NCI-H748 treated with DMSO at 0.1 percent for 48 hours (cell line): Measurements from ENCODE around the gene TAPT1.

Experiments used
- DNase-seq: peaks from one replicate; lab custom pipeline; 2025; lab: John Stamatoyannopoulos, UW

TAPT1 gene

DNA sequence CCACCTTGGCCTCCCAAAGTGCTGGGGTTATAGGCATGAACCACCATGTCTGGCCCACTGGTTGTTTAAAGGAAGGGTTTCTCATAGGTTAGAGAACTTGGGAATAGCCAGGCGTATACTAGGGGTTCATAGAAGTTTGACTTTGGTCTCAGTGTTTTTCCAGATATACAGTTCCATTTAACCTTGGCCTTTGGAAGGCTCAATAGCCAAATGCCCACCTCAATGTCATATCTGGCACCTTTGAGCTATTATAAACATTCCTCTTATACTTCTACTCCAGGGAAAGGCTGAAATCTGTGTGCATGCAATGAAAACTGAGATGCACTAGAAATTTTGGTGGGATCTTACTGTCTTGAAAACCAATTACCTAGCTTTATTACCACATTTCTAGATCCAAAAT is 95.0 kb downstream of the TAPT1 start:
- DNase-seq: no peak

DNA sequence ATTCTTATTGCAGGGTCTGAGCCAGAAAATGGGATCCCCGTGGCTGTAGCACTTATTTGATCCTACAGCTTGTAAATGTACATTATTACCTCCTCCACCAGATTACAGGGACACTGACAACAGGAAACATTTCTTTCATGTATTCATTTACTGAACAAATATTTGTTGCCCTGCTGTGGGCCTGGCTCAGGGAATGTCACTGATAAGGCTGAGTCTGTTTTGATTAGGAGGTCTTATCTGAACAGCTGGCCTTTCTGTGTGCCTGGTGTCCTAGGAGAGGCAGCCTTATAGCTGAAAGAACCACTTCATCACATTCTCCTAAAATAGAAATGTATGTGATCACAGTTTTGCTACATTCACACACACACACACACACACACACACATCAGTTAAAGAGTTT is 96.9 kb downstream of the TAPT1 start:
- DNase-seq: peak; percentile 81

DNA sequence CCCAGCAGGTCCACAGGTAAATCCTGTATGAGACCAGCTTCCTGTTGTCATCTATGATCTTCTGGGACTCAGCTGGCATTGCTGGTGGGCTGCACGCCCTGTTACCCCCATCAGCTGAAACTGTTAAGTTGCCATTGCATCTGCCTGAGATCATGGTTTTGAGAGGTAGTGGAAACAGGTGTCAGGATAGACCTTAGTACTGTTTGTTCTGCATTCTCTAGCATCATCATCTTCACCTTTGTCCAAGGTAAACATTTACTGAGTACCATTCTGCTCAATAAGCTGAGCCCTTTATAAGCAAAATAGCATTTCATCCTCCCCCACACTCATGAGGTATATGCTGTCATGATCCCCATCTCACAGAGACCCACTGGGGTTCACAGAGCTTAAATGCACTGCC is 99.6 kb downstream of the TAPT1 start:
- peak; percentile 10 for DNase-seq

DNA sequence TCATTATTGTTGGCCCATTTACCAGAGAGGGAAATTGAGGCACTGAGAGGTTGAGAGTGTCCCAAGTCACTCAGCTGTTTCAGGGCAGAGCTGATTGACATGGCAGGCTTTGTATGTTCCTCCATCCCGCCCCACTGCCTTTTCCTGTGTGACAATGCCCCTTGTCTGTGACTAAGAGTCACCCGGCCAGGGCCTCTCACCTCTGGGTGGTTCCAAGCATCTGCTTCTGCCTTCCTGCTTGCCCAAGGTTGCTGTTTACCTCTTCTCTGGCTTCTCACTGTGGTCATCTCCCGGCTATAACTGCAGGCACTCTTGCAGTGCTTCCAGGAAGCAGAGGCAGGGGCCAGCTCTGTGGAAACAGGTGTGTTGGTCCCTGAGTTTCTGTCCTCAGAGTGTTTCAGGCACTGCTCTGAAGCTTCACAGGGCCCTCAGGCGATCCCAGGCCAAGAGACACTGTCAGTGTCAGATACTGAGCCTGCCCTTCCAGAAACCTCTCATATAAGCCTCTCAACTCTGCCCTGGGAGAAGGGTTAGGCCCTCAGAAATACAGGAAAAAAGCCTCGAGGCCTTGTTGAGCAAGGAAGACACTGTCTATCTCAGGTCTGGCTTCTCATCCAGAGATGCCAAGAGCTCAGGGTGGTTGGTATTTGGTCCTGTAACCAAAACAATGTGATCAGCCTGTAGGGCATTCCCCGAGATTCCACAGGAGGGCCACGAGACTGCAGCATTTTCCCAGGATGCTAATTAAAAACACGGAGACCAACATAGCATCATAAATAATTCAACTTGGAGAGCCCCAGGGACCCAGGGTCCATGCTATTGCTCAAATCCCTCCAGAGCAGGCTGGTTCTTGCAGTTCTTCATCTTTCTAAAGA is 100.5 kb downstream of the TAPT1 start:
- DNase-seq: no peak

DNA sequence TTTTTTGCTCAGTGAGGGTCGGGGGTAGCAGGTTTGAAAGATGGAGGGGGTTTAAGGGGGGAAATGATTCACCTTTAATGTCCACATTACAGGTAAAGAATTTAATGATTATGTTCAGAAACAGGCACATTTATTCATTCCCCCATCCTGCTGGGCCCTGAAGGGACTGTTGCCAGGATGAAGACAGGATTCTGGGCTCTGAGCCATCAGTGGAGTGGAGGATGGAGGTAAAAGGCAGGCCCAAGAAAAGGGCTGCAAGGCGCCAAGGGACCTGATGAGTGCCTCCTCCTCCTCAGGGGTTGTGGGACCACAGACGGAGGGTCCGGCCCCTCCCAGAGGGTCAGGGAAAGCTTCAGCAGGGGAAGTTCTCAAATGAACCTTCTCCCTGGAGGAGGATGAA is 102.0 kb downstream of the TAPT1 start:
- no peak for DNase-seq

DNA sequence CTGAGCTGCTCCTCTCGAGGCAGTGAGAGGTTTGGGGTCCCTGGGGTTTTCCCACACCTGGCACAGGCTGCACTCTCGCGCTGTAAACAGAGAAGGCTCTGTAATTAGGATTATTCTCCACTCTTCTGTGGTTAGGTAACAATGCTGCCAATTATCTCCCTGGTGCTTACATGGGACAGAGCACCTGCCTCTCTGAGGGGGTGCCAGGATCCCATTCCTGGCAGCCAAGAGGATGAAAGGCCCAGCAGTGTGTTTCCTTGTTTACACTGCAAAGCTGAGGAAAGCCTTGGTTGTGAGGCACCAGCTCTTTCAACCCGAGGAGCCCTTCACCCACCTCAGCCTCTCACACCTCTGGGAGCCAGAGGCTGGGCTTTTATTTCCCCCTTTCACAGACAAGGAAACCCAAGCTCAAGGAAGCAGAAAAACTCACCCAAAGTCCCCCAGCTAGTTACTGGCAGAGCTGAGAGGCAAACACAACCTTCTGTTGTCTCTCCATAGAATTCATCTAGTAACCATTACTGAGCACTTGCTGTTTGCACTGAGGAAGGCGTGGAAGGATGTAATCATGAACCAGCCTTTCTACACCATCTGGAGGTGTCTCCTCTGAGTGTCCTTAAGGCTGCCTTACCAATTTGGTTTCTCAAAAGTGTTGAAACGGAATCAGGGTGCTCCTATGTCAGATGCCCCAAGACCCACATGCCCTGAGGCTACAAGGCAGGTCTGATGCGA is 102.8 kb downstream of the TAPT1 start:
- DNase-seq: peak; percentile 79

DNA sequence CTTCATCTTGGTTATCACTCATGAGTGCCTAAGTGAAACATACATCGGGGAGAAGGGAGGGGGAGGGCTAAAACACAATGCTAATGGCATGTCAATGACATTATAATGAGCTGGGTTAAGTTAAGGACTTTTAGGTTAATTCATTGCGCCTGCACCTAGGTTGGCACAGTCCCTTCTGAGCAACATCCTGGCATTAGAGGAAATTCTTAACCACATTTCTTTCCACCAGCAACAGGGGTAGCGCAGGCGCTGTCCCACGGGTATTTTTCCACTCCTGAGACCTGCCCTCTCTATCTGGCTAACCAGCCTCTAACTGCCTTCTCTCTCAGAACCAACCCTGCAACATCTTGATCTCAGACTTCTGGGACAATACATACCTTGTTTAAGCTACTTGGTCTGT is 103.5 kb downstream of the TAPT1 start:
- no peak for DNase-seq

DNA sequence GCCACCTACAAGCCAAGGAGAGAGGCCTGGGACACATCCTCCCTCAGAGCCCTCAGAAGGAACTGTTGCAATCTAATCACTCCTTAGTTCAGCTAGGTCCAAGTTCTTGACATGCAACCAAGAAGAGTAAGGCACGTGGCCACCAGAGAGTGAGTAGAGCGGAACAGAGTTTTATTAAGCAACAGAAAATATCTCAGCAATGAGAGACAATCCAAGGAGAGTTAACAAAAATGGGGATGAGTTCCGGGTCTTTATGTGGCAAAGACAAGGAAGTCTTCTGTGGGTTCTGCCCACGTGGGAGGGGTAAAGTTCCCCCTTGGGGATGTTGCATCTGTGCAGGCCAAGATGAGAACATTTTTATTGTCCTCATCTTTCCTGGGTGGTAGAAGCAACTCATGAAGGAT is 104.0 kb downstream of the TAPT1 start:
- no peak for DNase-seq

DNA sequence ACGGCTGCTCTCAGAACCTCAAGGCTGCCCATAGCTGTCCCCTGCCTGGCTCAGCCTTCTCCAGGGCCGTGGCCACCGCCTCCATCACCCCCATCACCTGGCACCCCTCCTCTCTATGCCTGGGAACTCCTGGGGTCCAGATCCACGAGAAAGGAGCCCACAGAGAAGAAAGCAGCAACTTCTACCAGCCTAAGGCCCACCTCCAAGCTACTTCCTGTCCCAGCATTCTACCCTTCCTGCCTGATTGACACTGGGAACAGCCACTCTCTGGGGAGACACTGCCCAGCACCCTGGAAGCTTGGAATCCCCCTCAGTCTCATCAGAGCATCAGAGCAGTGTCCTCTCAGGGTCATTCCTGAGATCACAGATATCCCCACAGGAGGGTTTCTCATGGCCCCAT is 105.6 kb downstream of the TAPT1 start:
- DNase-seq: no peak

DNA sequence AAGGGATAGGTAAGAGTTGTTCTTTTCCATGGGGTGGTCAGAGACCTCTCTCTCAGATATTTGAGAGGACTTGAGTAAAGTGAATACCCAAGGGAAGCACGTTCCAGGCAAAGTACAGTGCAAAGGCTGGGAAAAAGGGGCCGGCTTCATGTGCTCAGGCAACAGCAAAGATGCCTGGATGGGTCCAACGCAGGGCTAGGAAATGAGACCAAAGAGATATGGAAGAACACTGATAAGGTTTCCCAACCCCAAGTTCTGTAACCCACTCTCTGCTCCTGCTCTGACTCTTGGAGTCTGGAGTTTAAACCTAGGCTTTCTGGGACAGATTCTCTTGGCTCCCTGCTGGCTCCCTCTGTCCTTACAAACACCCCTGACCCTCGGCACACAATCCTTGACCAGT is 106.3 kb downstream of the TAPT1 start:
- no peak for DNase-seq

DNA sequence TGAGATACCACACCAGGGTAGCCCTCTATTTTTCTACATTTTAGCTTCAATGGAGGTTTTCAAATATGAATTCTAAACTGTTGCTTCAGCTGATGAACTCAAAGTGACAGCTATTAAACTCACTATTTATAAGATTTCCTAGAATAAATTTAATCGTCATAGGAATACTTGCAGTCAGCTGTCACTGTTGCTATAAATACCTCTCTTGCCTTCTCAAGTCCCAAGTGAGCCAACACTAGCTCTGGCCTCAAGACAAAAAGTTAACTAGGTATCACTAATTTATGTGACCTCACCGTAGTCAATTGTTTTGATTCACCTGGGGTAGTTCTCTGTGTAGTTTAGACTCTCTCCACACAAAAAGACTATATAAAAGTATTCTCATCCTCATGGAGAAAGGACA is 108.2 kb downstream of the TAPT1 start:
- DNase-seq: no peak

DNA sequence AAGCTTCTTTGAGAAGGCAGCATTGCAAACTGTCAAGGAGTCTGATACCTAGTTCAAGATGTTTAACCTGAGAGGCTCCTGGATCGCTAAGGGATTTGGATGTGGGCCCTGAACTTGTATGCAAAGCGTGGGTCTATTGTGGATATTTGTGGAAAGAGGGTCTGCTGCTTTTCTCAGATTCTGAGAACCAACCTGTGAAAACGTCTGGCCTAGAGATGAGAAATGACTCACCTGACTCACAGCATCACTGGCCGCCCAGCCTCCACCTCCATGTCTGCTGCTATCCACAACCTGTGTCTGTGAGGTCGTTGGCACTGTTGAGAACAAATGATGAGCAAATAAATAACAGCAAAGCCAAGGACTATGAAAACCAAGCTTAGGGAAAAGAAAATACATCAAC is 109.1 kb downstream of the TAPT1 start:
- no peak for DNase-seq

DNA sequence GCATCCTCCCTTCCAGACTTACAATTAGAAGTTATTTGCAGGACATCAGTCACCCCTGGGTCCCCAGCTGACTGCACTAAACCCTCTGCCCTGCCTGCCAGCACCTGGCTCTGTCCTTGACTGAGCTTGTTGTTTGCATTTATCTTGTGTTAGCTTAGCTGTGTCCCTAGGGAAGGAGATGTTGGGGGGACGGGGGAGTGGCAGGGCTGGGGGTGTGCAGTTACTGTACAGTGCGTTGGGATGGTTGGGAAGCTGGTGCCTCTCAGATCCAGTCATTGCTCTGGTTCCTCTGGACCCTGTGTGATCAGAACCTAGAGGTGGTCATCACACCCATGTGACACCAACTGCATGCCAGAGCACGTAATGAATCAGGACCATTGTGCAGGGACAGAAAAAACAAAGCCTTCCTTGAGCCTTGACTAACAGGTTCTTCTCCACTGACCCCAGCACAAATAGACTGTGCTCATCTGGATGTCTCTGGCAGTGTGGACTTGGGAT is 109.7 kb downstream of the TAPT1 start:
- DNase-seq: no peak

DNA sequence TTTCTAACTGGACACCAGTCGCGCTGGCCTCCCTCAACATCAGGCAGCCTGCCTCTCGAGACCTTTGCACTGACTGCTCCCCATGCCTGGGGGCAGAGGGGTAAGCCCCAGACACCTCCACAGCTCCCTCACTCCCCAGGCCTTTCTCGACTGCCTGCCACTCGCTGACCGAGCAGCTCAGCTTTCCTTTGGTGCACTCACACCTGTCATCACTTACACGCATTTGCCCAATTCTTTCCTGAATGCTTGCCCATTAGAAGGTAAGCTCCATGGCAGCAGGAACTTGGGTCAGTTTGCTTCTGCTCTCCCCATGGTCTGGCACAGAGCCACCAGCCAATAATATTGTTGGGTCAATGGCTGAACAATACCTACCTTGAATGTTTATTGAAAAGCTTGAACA is 110.3 kb downstream of the TAPT1 start:
- DNase-seq: peak; percentile 66

DNA sequence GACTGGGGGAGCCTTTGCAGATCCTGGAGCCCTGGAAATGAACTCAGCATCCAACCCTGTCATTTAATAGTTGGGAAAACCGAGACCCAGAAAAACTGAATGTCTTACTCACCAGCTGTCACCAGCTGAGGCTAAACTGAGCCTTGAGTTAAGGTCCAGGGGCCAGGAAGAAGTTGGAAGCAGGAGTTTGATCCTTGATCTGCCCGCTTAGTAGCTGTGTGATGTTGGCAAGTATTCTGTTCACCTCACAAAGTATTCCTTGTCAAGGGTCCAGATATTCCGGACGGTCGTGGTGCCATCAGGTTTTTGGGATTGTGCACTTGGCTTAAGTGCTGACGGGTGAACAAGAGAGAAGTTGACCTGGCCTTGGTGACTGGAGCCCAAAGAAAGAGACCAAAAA is 111.7 kb downstream of the TAPT1 start:
- DNase-seq: no peak

DNA sequence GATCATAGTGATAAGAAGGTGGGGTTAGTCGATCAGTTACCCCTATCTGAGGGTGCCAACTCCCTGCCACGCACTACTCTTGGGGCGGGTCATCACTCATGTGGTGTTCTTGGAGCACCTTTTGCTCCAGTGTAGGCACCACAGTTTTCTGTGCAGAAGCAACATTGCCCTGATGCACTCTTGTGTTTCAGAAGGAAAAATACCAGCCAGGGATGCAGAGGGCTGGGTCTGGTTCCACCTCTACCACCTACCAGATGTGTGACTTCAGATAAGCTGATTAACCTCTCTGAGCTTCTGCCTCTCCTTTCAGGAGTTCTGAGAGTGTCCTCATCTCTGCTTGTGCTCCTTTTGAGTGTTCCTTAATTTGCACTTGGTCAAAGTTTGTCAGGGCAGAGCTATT is 112.5 kb downstream of the TAPT1 start:
- no peak for DNase-seq

DNA sequence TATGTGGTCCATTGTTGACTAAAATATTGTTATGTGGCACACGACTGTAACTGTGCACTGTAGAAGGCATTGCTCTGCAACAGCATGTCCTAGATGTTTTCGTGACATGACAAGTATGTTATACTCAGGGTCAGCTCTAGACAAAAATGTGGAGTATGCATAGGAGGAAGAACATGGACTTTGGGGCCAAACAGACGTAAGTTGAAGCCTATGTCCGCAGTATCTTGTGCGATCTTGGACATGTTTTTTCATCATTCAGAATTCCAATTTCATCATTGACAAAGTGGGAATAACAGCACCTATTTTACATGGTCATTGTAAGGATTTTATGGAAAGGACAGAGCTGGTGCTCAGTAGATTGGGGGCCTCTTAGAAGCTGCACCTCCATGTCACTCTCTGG is 114.7 kb downstream of the TAPT1 start:
- no peak for DNase-seq

DNA sequence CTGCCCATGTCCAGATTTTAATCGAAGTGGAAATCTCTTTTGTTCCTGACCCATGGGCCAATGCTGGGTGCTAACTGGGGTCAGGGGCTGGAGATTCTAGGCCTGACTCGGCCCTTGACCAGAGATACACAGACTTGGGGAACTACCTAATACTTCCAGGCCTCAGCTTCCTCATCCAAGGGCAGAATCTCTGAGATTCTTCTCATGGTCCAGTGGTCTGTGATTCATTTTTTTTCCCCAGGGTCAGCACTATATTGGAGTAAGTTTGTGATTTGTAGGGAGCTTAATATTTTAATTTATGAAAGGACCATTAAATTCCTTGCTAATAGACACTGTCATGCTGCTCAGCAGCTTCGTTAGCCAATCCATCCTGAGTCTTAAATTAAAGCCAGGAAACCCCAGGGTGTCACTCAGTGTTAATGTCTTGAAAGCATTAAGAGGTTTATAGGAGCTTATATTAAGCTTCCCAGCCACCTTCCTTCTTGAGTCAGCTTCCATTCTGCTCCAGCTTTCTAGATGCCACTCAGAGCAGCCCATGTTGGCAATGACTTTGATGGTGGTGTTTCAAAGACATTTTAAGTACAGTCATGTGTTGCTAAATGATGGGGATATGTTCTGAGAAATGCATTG is 115.5 kb downstream of the TAPT1 start:
- no peak for DNase-seq
